Trophoblast cell (in vitro differentiated cells and primary cell): ENCODE measurements around the gene TECR.
"Not testable (repeated sequence)": the region's sequence is repeated elsewhere in the genome, so short reads cannot be mapped to it uniquely, and the experiment has no call there.

Source experiments
- DNase-seq, 2 donors: peaks; one replicate each; pipeline ENCODE4 v3.0.0-alpha.2; 2016
- H2AFZ ChIP-seq: 2 replicates; pipeline ENCODE4 v1.6.1; 2013; ENCODE audit warnings: low read length, moderate library complexity, mild to moderate bottlenecking; ENCODE audit not compliant: insufficient read depth, poor library complexity
- H2AK5ac ChIP-seq: 2 replicates; pipeline ENCODE4 v1.6.1; 2013; ENCODE audit warnings: mild to moderate bottlenecking, low read length
- H2BK120ac ChIP-seq: 2 replicates; pipeline ENCODE4 v1.6.1; 2013; ENCODE audit warnings: low read length, mild to moderate bottlenecking, moderate library complexity; ENCODE audit not compliant: insufficient read depth, poor library complexity
- H2BK12ac ChIP-seq: 2 replicates; pipeline ENCODE4 v1.6.1; 2013; ENCODE audit warnings: mild to moderate bottlenecking, low read length, moderate library complexity
- H2BK5ac ChIP-seq: 2 replicates; pipeline ENCODE4 v1.6.1; 2013; ENCODE audit warnings: low read length, low read depth, moderate library complexity, mild to moderate bottlenecking; ENCODE audit not compliant: poor library complexity
- H3K14ac ChIP-seq: 2 replicates; pipeline ENCODE4 v1.6.1; 2013; ENCODE audit warnings: mild to moderate bottlenecking, low read length
- H3K18ac ChIP-seq: 2 replicates; pipeline ENCODE4 v1.6.1; 2013; ENCODE audit warnings: mild to moderate bottlenecking, low read length
- H3K23ac ChIP-seq: 2 replicates; pipeline ENCODE4 v1.6.1; 2013; ENCODE audit warnings: low read length
- H3K27ac ChIP-seq: 2 replicates; pipeline ENCODE4 v1.5.1; 2013; ENCODE audit warnings: low read depth, mild to moderate bottlenecking, inconsistent platforms, low read length, moderate library complexity
- H3K27me3 ChIP-seq: 2 replicates; pipeline ENCODE4 v1.6.1; 2013; ENCODE audit warnings: inconsistent platforms, mild to moderate bottlenecking, low read length, moderate library complexity; ENCODE audit not compliant: insufficient read depth
- H3K36me3 ChIP-seq, 2 experiments: 1 replicate in 1 of 2; 2 replicates in 1 of 2; pipeline ENCODE4 v1.6.1; 2013; ENCODE audit warnings: low read length in 2 of 2, mild to moderate bottlenecking in 2 of 2, moderate library complexity in 1 of 2; ENCODE audit not compliant: insufficient read depth in 2 of 2, control insufficient read depth in 1 of 2
- H3K4ac ChIP-seq: 2 replicates; pipeline ENCODE4 v1.6.1; 2013; ENCODE audit warnings: low read depth, mild to moderate bottlenecking, low read length, moderate library complexity
- H3K4me1 ChIP-seq, 2 experiments: 1 replicate in 1 of 2; 2 replicates in 1 of 2; pipeline ENCODE4 v1.6.1; 2013; ENCODE audit warnings: low read length in 2 of 2, mild to moderate bottlenecking in 2 of 2, moderate library complexity in 1 of 2; ENCODE audit not compliant: insufficient read depth in 2 of 2, control insufficient read depth in 1 of 2
- H3K4me2 ChIP-seq: 2 replicates; pipeline ENCODE4 v1.6.1; 2013; ENCODE audit warnings: inconsistent platforms, mild to moderate bottlenecking, low read length, moderate library complexity
- H3K4me3 ChIP-seq: 2 replicates; pipeline ENCODE4 v1.5.1; 2013; ENCODE audit warnings: mild to moderate bottlenecking, low read depth, low read length, inconsistent platforms
- H3K79me1 ChIP-seq: one replicate; pipeline ENCODE4 v1.6.1; 2013; ENCODE audit warnings: low read length
- H3K79me2 ChIP-seq: 2 replicates; pipeline ENCODE4 v1.6.1; 2013; ENCODE audit warnings: low read length, mild to moderate bottlenecking; ENCODE audit not compliant: control insufficient read depth, insufficient read depth, poor library complexity
- H3K9ac ChIP-seq: 2 replicates; pipeline ENCODE4 v1.6.1; 2013; ENCODE audit warnings: mild to moderate bottlenecking, low read length
- H3K9me3 ChIP-seq: 2 replicates; pipeline ENCODE4 v1.6.1; 2013; ENCODE audit warnings: low read depth, mild to moderate bottlenecking, control low read depth, inconsistent platforms, low read length; ENCODE audit not compliant: insufficient read depth
- H4K12ac ChIP-seq: 2 replicates; pipeline ENCODE4 v1.6.1; 2013; ENCODE audit warnings: low read depth, mild to moderate bottlenecking, low read length, moderate library complexity
- H4K8ac ChIP-seq: 2 replicates; pipeline ENCODE4 v1.6.1; 2013; ENCODE audit warnings: low read depth, mild to moderate bottlenecking, low read length, moderate library complexity
- H4K91ac ChIP-seq: one replicate; pipeline ENCODE4 v1.6.1; 2013; ENCODE audit warnings: low read depth, mild to moderate bottlenecking, low read length, moderate library complexity
- WGBS: extraction: QIAGEN DNeasy Blood & Tissue Kit; methylation state at CpG from one replicate; pipeline ENCODE4 v1.1.7; 2013; ENCODE audit warnings: missing lambda C conversion rate; ENCODE audit not compliant: insufficient read length, insufficient coverage; ENCODE audit errors: extremely low coverage; 5-methylcytosine and 5-hydroxymethylcytosine counted together

TECR gene

GRCh38 chr19:14563590-14563926 is 34.2 kb downstream of the TECR start:
- DNase-seq = no peak
- Histone ChIP-seq H3K9ac (no peak overlapping the region), H3K18ac (no peak overlapping the region), H3K79me1 (no peaks in the 10 kb centered on the region), H4K12ac (no peak overlapping the region), H2AFZ (no peak overlapping the region), H3K27me3 (no peaks in the 10 kb centered on the region), H3K4ac (no peak overlapping the region), H3K27ac (no peak overlapping the region), H2BK12ac (no peak overlapping the region), H3K4me1 (peaks cover 8 to 9% of the 10 kb centered on the region in 2 experiments), H2BK5ac (no peak overlapping the region), H3K23ac (no peak overlapping the region), H2BK120ac (no peak overlapping the region), H3K4me2 (no peak overlapping the region), H2AK5ac (no peak overlapping the region), H3K4me3 (no peak overlapping the region), H3K36me3 (peaks cover 31 to 42% of the 10 kb centered on the region in 2 experiments), H4K8ac (no peak overlapping the region), H4K91ac (no peak overlapping the region), H3K79me2 (peaks cover 3% of the 10 kb centered on the region), H3K14ac (no peak overlapping the region), H3K9me3 (no peaks in the 10 kb centered on the region)
- WGBS = no CpG with 5 or more reads among the region's 16 CpGs

- Histone ChIP-seq H3K9ac (no peak overlapping the region), H3K18ac (no peak overlapping the region), H2AFZ (no peak overlapping the region), H4K91ac (no peak overlapping the region), H4K8ac (no peak overlapping the region), H3K4me1 (peaks cover 8 to 9% of the 10 kb centered on the region in 2 experiments), H2BK12ac (no peak overlapping the region), H3K4me2 (no peak overlapping the region), H3K79me1 (no peaks in the 10 kb centered on the region), H3K9me3 (no peaks in the 10 kb centered on the region), H3K4ac (no peak overlapping the region), H3K27me3 (no peaks in the 10 kb centered on the region), H3K14ac (no peak overlapping the region), H3K23ac (no peak overlapping the region), H3K36me3 (peaks cover 31 to 42% of the 10 kb centered on the region in 2 experiments), H3K27ac (no peak overlapping the region), H3K79me2 (peaks cover 3% of the 10 kb centered on the region), H2AK5ac (no peak overlapping the region), H4K12ac (no peak overlapping the region), H3K4me3 (no peak overlapping the region), H2BK5ac (no peak overlapping the region), H2BK120ac (no peak overlapping the region)
- no peak for DNase-seq
- WGBS = no CpG with 5 or more reads among the region's 33 CpGs
Measured at GRCh38 chr19:14563989-14564651, 34.7 kb downstream of the TECR start.

- not testable (repeated sequence) for H3K27ac ChIP-seq, H2BK5ac ChIP-seq, H3K79me2 ChIP-seq, H3K4me1 ChIP-seq, H4K8ac ChIP-seq, H3K9me3 ChIP-seq, H3K18ac ChIP-seq, H3K4ac ChIP-seq, H4K12ac ChIP-seq, H3K4me3 ChIP-seq, H3K4me2 ChIP-seq, H3K27me3 ChIP-seq, DNase-seq, H3K23ac ChIP-seq, H2AK5ac ChIP-seq, H2BK120ac ChIP-seq, H3K9ac ChIP-seq, H3K14ac ChIP-seq, H4K91ac ChIP-seq, H2BK12ac ChIP-seq, H3K79me1 ChIP-seq, H2AFZ ChIP-seq
- no CpG with 5 or more reads among the region's 22 CpGs for WGBS
- peaks cover 31 to 42% of the 10 kb centered on the region in 2 experiments for H3K36me3 ChIP-seq
Measured at GRCh38 chr19:14564652-14565297, 35.4 kb downstream of the TECR start.

GRCh38 chr19:14565298-14565679 is 35.9 kb downstream of the TECR start:
- H3K4me1 ChIP-seq = peaks cover 8 to 9% of the 10 kb centered on the region in 2 experiments
- H3K27ac ChIP-seq = no peak overlapping the region
- no CpG with 5 or more reads among the region's 22 CpGs for WGBS
- H3K9me3 ChIP-seq = no peaks in the 10 kb centered on the region
- no peak overlapping the region for H3K14ac ChIP-seq
- no peak for DNase-seq
- no peak overlapping the region for H3K4me3 ChIP-seq
- no peak overlapping the region for H3K18ac ChIP-seq
- H3K36me3 ChIP-seq = peaks cover 31 to 42% of the 10 kb centered on the region in 2 experiments
- peaks cover 3% of the 10 kb centered on the region for H3K79me2 ChIP-seq
- H2BK12ac ChIP-seq = no peak overlapping the region
- H2AFZ ChIP-seq = no peak overlapping the region
- no peak overlapping the region for H4K12ac ChIP-seq
- H3K9ac ChIP-seq = no peak overlapping the region
- H3K4ac ChIP-seq = no peak overlapping the region
- H4K91ac ChIP-seq = no peak overlapping the region
- H3K4me2 ChIP-seq = no peak overlapping the region
- H3K23ac ChIP-seq = no peak overlapping the region
- H4K8ac ChIP-seq = no peak overlapping the region
- H2BK120ac ChIP-seq = no peak overlapping the region
- H2BK5ac ChIP-seq = no peak overlapping the region
- H2AK5ac ChIP-seq = no peak overlapping the region
- H3K79me1 ChIP-seq = no peaks in the 10 kb centered on the region
- H3K27me3 ChIP-seq = no peaks in the 10 kb centered on the region
